ENCODE measurements around the gene WDR35.

- TF ChIP-seq POLR2A (IDR thresholded peaks at IDR 0.05; ENCODE audit: low read length): no peak
- TF ChIP-seq GATA1 (IDR thresholded peaks at IDR 0.05; ENCODE audit: low read depth, low read length): no peak
Observed at GRCh38 chr2:19898592-19899329, 91.1 kb downstream of the WDR35 start.
